NCI-H2029 (cell line): ENCODE measurements around the gene PIK3R2.
"Not testable (repeated sequence)": the region's sequence is repeated elsewhere in the genome, so short reads cannot be mapped to it uniquely, and the experiment has no call there.

Experiments
- DNase-seq: peaks from one replicate; lab custom pipeline; 2025; lab: John Stamatoyannopoulos, UW

PIK3R2 gene

DNA sequence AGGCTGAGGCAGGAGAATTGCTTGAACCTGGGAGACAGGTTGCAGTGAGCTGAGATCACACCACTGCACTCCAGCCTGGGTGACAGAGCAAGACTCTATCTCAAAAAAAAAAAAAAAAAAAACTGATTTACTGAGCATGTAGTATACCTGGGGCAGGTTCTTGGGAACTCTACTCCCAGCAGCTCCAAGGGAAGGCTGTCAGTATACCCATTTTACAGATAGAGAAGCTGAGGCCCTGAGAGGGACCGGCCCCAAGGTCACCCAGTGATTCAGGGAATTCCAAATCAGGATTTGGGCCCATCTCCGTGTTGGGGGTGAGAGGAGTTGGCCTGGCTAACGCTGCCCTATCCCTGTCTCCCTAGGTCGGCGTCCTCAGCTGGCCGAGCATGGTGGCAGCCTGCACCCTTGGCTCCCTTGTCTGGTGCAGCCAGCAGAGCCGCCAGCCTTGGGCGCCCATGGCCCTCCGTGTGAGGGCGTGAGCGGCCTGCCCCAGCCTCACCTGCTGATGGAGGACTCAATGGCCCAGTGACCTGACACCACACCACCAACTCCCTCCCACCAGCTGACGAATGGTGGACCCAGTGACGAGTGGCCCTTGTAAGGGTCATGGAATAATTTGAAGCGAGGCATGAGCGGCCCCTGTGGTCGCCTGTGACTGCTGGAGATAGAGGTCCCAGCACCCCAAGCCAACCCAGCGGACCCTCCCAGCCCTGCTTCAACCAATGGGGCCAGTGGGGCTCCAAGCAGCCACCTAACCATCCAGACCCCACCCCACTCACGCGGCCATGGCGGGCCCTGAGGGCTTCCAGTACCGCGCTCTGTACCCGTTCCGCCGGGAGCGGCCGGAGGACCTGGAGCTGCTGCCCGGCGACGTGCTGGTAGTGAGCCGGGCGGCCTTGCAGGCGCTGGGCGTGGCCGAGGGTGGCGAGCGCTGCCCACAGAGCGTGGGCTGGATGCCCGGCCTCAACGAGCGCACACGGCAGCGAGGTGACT, 2.4 kb downstream of the PIK3R2 start:
- DNase-seq, result no peak

DNA sequence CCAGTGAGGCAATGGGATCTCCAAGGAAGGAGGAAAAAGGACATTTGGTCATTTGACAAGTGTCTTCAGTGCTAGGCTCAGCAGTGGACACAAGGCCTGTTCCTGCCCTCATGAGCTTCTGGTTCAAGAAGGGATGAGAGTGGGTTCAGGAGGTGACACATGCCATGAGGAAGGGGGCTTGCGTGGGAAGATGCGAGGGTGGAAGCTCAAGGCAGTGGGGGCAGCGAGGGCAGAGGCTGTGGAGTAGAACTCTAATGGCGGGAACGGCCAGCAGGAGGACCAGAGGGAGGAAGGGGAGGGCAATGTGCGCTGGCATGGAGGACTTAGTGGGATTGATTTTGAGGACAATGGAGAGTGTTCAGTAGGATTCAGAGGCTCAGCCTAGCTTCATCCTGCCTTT, 3.3 kb downstream of the PIK3R2 start:
- DNase-seq, result no peak

DNA sequence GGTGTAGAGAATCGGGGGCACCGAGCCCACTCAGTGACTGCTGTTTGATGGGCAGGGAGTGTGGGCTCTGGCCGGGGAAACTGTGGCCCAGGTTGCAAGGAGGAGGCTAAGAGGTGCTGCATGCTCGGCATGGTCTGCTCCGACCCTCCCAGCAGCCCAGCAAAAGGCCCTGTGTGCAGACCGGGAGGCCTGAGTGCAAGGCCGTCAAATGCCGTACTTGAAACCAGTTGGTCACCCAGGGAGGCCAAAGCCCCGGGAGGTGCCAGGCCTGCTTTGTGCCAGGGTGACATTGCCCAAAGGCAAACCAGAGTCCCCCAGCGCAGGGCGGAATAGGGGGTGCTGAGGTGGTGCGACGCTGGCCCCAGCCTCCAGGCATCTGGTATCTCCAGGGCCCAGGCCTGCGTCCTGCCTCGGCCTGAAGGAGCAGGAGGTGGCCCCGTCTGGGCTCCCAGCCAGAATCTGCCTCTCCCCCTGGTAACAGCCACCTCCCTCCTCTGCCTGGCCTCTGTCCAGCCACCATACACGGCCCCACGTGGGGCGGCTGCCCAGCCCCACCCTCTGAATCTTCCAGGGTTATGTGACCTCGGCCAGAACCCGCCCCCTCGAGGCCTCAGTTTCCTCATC, 4.0 kb downstream of the PIK3R2 start:
- peak; percentile 96 for DNase-seq

DNA sequence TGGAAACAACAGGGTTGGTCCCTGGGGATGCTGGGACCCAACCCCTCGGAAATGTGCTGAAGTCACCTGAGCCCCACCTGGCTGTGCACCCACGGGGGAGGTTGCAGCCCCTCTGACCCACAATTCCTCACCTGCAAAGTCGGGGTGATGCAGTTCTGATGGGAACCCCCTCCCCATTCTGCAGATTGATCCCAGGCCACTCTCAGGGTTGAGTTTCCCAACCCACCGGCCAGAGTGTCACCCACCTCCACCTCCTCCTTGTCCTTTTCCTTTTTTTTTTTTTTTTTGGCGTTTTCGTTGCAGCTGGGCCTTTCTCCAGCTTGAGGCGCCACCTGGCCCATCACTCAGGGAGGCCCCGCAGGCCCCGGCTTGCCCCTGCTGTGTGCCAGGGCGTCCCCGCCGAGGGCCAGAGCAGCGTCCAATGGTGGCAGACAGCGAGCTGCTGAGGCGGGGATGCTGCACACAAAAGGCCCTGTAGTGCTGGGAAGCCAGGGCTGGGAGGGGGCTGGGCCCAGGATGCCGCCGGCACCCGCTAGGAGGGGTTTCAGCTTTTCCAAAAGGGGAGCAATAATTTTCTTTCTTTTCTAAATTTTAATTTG, 4.6 kb downstream of the PIK3R2 start:
- peak; percentile 38 for DNase-seq

DNA sequence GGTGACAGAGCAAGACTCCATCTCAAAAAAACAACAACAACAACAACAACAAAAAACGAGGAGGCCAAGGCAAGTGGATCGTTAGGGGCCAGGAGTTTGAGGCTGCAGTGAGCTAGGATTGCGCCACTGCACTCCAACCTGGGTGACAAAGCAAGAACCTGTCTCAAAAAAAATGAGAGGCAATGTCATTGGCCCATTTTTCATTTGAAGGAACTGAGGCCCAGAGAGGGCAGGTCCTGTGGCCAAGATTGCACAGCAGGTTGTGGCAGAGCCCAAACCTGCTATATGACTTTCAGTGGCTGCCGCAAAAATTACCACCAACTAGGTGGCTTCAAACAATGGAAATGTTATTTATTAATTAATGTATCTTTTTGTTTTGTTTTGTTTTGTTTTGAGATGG, 5.5 kb downstream of the PIK3R2 start:
- no peak for DNase-seq

DNA sequence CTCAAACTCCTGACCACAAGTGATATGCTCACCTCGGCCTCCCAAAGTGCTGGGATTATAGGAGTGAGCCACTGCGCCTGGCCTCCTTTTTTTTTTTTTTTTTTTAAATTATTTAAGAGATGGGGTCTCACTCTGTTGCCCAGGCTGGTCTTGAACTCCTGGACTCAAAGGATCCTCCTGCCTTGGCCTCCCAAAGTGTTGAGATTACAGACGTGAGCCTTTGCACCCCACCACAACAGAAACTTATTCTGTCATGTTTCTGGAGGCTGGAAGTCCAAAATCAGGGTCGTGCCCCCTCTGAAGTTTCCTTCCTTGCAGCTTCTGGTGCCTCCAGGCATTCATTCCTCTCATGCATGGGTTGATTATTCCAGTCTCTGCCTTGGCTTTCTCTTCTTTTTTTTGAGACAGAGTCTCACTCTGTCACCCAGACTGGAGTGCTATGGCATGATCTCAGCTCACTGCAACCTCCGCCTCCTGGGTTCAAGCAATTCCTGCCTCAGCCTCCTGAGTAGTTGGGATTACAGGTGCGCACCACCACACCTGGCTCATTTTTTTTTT, 6.2 kb downstream of the PIK3R2 start:
- DNase-seq, result not testable (repeated sequence)

DNA sequence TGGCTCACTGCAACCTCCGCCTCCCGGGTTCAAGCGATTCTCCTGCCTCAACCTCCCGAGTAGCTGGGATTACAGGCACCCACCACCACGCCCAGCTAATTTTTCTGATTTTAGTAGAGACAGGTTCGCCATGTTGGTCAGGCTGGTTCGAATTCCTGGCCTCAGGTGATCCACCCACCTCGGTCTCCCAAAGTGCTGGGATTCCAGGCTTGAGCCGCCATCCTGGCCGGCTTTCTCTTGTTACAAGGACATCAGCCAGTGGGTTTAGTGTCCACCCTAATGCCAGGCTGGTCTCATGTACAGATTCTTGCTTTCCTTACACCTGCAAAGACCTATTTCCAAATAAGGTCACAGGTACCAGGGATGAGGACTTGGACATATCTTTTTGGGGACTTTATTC, 6.8 kb downstream of the PIK3R2 start:
- DNase-seq, result no peak

DNA sequence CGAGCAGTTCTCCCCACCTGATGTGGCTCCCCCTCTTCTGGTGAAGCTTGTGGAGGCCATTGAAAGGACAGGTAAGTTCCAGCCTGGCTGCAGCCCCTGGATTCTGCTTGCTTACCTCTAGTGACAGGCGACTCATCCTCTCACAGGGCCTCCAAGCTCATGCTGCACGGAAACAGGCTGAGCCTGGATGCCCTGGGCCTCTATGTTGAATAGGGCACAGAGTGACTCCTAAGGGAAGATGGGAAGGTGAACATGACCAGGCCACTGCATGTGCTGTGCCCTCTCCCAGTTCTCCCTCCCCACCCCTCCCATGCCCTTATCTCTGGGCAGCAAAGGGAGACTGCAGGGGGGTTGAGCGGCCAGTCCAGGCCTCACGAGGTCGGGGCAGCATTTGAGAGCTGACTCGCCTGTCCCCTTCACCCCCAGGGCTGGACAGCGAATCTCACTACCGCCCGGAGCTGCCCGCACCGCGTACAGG, 7.6 kb downstream of the PIK3R2 start:
- DNase-seq, result no peak

DNA sequence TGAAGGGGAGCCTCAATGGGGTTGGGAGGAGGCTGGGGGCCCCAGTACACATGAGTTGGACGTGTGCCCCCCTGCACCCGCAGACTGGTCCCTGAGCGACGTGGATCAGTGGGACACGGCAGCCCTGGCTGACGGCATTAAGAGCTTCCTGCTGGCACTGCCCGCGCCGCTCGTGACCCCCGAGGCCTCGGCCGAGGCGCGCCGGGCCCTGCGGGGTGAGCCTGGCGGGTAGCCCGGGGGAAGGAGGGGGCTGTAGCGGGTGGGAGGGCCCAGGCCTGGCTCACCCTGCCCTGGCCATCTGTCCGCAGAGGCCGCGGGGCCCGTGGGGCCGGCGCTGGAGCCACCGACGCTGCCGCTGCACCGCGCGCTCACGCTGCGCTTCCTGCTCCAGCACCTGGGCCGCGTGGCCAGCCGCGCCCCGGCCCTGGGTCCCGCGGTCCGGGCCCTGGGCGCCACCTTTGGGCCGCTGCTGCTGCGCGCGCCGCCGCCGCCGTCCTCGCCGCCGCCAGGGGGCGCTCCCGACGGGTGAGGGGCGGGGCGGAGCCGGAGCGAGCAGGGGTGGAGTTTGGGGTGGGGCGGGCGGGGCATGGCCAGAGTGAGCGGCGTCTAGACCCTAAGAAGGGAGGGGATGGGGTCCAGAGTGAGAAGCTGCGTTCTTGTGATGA, 8.1 kb downstream of the PIK3R2 start:
- DNase-seq, result peak; percentile 44

DNA sequence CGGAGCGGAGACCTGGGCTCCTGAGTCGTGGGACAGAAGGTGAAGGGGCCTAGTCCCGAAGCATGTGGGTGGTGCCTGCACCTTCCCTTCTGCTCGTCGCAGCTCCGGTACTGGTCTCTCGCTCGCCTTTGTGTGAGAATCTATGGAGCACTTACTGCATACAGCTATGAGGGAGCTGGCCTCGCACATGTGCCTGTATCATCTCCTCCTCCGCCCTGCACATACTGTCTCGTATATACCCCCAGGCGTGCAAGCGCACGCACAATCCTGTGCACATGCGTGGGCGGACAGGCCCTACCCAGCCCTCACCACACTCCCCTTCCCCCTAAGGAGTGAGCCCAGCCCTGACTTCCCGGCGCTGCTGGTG, 8.7 kb downstream of the PIK3R2 start:
- DNase-seq, result no peak

DNA sequence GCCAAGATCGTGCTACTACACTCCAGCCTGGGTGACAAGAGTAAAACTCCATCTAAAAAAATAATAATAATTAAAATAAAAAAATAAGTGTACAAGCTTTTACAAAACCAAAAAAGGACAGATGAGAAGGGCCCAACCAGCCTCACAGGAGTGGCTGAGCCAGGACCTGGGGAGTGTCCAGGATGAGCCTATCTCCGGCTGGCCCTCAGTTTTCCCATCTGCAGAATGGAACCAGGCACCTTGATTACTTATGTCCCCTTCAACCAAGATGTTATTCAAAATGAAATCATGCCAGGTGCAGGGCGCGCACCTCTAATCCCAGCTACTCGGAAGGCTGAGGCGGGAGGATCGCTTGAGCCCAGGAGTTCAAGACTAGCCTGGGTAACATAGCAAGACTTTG, 11.1 kb downstream of the PIK3R2 start:
- no peak for DNase-seq

DNA sequence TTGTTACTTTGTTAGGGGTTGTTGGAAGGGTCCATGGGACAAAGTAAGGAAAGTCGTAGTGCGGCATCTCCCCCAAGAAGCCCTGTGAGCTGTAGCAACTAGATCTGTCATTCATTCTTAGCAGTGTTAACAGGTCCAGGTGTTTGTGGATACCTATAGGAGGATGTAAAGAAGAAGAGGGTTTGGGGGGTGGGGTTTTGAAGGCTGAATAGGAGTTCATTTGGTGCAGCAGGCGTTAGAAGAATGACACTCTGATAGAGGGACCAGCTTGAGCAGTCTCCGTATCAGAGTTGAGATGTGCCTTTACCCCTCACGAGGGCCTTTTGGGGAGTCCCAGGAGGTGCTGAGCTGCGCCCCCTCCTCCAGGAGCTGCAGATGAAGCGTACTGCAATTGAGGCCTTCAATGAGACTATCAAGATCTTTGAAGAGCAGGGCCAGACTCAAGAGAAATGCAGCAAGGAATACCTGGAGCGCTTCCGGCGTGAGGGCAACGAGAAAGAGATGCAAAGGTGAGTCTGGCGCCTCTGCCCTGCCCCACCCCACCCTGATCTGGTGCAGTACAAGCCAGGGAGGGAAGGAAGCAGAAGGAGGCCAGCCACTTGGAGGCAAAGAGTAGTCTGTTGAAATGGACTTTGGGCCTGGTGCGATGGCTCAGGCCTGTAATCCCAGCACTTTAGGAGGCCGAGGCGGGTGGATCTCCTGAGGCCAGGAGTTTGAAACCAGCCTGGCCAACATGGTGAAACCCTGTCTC, 13.0 kb downstream of the PIK3R2 start:
- DNase-seq, result no peak

DNA sequence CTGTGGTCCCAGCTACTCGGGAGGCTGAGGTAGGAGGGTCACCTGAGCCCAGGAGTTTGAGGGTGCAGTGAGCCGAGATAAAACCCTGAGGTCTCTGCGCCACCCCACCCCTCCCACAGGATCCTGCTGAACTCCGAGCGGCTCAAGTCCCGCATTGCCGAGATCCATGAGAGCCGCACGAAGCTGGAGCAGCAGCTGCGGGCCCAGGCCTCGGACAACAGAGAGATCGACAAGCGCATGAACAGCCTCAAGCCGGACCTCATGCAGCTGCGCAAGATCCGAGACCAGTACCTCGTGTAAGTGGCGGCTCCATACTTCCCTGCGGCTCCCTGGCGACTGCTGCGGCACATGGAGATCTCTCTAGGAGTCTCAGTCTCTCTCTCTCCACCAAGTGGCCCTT, 14.0 kb downstream of the PIK3R2 start:
- DNase-seq, result no peak

DNA sequence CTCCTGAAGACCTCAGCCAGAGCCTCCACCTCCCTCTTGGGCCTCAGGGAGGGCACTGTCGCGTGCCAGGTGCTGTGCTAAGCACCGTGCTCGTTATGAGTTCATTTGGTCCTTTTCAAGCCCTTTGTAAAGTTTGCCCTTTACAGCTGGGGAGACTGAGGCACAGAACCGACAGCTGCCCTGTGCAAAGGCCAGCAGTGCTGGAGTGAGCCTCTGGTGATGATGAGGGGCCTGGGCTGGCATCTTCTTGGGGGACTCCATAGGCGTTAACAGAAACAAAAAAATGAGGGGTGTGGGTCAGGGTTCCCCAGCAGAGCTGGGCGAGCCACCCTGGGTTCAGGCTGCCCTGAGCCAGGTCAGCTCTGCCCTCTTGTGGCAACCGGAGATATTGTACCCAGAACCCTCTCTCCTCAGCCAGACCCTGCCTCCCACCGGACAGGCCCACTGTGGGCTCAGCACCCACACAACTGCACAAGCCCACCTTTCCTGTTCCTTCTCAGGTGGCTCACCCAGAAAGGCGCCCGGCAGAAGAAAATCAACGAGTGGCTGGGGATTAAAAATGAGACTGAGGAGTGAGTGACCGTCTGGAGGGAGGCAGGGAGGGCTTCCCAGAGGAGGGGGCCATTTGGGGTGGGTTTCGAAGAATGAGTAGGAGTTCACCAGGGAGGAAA, 15.1 kb downstream of the PIK3R2 start:
- DNase-seq, result no peak

DNA sequence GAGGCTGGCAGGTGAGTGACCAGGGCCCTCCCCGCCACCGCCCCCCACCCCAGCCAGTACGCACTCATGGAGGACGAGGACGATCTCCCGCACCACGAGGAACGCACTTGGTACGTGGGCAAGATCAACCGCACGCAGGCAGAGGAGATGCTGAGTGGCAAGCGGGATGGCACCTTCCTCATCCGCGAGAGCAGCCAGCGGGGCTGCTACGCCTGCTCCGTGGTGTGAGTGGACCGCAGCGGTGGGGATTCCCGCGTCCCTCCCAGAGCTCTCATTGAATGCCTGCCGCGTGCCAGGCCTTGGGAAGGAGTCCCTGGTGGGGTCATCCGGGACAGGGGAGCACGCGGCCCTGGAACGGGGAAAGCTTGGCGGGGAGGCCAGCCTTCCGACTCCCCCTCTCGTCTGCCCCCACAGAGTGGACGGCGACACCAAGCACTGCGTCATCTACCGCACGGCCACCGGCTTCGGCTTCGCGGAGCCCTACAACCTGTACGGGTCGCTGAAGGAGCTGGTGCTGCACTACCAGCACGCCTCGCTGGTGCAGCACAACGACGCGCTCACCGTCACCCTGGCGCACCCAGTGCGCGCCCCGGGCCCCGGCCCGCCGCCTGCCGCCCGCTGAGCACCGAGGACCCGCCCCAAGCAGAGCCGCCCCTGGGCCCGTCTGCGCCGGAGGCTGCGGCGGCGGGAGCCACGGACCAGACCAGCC, 15.9 kb downstream of the PIK3R2 start:
- no peak for DNase-seq

DNA sequence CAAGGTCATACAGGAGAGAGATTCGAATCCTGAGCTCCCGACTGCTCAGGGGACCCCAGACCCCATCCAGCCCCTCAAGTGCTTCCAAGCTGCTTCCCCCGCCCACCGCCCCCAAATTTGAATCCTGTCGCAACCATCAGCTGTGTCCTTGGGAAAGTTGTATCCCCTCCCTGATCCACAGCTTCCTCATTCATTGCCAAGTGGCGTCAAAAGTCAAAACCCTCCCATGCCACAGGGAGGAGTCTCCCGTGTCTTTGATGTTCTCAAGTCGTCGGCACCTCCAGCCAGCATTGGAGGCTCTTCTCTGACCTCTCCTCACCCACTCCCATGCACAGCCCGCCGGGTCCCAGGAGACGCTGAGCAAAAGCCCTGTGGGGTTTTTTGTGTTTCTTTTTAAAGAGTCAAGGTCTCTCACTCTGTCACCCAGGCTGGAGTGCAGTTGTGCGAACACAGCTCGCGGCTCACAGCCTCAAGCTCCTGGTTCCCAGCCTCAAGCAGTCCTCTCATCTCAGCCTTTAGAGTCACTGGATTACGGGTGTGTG, 17.8 kb downstream of the PIK3R2 start:
- no peak for DNase-seq

DNA sequence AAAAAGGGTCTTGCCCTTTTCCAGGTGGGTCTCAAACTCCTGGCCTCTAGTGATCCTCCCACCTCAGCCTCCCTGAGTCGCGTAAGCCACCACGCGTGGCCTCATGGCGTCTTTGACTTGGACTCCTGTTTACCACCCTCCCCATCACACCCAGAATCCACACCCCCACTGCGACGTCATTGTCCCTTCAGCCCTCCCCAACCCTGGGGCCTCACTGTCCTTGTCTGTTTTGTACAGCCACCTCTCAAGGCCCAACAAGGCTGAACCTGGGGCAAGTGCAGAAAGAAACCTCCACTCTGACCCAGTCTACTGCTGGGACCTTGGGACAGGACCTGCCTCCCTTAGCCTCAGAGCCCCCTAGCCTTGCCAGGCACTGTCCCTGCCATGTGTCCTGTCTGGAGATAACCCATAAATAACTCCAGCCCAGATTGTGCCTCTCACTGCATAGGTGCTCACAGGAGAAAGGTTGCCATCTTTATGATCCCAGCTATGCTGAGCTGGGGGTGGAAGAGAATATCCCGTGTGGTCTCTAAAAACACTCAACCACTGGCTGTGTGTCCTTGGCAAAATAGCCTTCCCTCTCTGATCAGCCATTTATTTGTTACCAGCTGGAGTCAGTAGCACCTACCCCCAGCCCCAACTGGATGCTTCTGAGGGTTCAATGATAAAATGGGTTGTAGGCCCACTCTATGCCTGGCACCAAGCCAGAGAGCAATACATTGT, 18.8 kb downstream of the PIK3R2 start:
- DNase-seq, result no peak

DNA sequence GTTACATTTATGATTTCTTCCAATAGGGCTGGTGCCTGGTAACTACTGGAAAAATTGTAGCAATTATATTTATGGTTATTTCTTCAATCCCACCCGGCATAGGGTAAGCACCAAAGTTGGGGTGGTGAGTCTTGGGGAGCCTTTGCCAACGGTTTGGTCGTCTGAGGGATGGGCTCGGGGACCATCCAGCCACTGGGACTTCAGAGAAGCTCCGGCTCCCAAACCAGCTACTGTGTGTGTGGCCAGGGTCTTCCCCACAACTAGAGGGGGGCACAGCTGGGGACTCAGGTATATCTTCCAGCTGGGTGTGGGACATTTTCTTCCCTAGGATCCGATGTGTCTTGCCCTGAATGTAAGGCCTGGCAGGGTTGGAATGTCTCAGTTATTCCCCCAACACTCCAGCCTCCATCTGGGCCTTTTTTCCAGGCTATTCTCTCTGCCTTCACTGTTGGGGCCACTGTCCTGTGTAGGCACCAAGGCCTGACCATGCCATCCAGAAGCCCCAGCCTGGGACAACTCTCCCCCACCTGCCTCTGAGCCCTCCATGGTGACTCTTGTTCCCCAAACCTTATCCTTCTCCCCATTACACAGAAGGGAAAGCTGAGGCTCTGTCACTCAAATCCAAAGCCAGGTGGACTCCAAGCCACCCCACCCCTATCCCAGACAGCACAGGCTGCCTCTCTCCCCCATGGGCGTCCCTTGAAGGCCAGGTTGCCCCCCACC, 19.5 kb downstream of the PIK3R2 start:
- no peak for DNase-seq
